Sigmoid colon (tissue), 7 donors: ENCODE results near the gene EEF2. TPM values are rescaled to one million over a fixed set of nuclear protein-coding genes. Genes with fewer than 3 reads are reported as not detected.

Experiments
- DNase-seq: peaks from one replicate; pipeline ENCODE4 v3.0.0-alpha.2; 2019
- H3K27ac ChIP-seq, 4 donors: fragments of 200-600 bp; sonication (generic); one replicate each; pipeline ENCODE4 v1.5.1; 2016 to 2019; ENCODE audit warnings: mild to moderate bottlenecking in 1 of 4
- H3K27me3 ChIP-seq, 3 donors: fragments of 200-600 bp; sonication (generic); one replicate each; pipeline ENCODE4 v1.5.1; 2019; ENCODE audit warnings: mild to moderate bottlenecking in 1 of 3
- H3K36me3 ChIP-seq, 4 donors: fragments of 200-600 bp; sonication (generic); one replicate each; pipeline ENCODE4 v1.5.1; 2016 to 2019
- H3K4me1 ChIP-seq, 4 donors: fragments of 200-600 bp; sonication (generic); one replicate each; pipeline ENCODE4 v1.5.1; 2017 to 2019
- H3K4me3 ChIP-seq, 4 donors: fragments of 200-600 bp; sonication (generic); one replicate each; pipeline ENCODE4 v1.5.1; 2017 to 2019; ENCODE audit warnings: mild to moderate bottlenecking in 2 of 4, moderate library complexity in 1 of 4
- H3K9me3 ChIP-seq, 4 donors: fragments of 200-600 bp in 3 of 4; sonication (generic) in 3 of 4; one replicate each; pipeline versions ENCODE4 v1.5.1 to v1.6.1; 2013 to 2019
- CTCF ChIP-seq, 4 experiments: fragments of 450-650 bp in 3 of 4; fragments of 200-600 bp in 1 of 4; IDR thresholded peaks; one replicate each; pipeline ENCODE4 v1.5.1; 2016 to 2019; ENCODE audit warnings: antibody characterized with exemption in 4 of 4, mild to moderate bottlenecking in 3 of 4, moderate library complexity in 2 of 4
- EP300 ChIP-seq, 4 donors: sonication (generic); formaldehyde crosslinking; IDR thresholded peaks; one replicate each; pipeline ENCODE4 v1.6.1; 2017; ENCODE audit warnings: antibody characterized with exemption in 4 of 4
- POLR2A ChIP-seq, 2 donors: fragments of 450-650 bp; IDR thresholded peaks; one replicate each; pipeline ENCODE4 v1.6.1; 2016; ENCODE audit warnings: antibody characterized with exemption in 2 of 2, mild to moderate bottlenecking in 2 of 2, moderate library complexity in 2 of 2
- POLR2AphosphoS5 ChIP-seq, 4 donors: sonication (generic); formaldehyde crosslinking; IDR thresholded peaks; one replicate each; pipeline ENCODE4 v1.6.1; 2017; ENCODE audit warnings: antibody characterized with exemption in 4 of 4
- WGBS, 2 donors: extraction: QIAGEN DNeasy Blood & Tissue Kit; methylation state at CpG; one replicate each; pipeline ENCODE4 v1.1.7; 2013; 5-methylcytosine and 5-hydroxymethylcytosine counted together
- intact Hi-C: fragments of 100-400 bp; cut with DNase I; formaldehyde crosslinking; loops from one replicate; pipeline ENCODE4 v1.15.1; 2023
- polyA plus RNA-seq, 3 donors: library from polyadenylated mRNA; stranded (reverse); fragments of 200-250 nt; gene quantifications; one replicate each; pipeline ENCODE4 v1.2.3, GENCODE V29; 2013
- total RNA-seq, 4 donors: library from RNA; depleted of rRNA; stranded (reverse); fragments of >200 nt; gene quantifications; one replicate each; pipeline ENCODE4 v1.1.0, GENCODE V29; 2016
- donor health status: healthy with polysubstance abuse.
- donor health status: Bipolar disorder and iron deficiency.
- donor health status: healthy.

EEF2 gene
- total and polyA plus RNA-seq, 7 donors = 906 to 2,448 (median 1,842) TPM

GRCh38 chr19:4016486-4016885, 31.2 kb upstream of the EEF2 start:
- WGBS, 2 donors = 90 to 91% methylated on average over 12 of the region's 12 CpGs
- Histone ChIP-seq H3K4me1 (peaks cover 0 to 85% (median 76%) of the 10 kb centered on the region in 4 donors), H3K9me3 (no peaks in the 10 kb centered on the region), H3K4me3 (peak overlapping the region in 1 of 4 donors; percentile 35), H3K27me3 (no peaks in the 10 kb centered on the region), H3K36me3 (peaks cover 7 to 28% (median 13%) of the 10 kb centered on the region in 4 donors), H3K27ac (peak overlapping the region; percentile 68 to 86 (median 84))
- no peak for TF ChIP-seq EP300 (IDR thresholded peaks at IDR 0.05)
- no peak for TF ChIP-seq POLR2AphosphoS5 (IDR thresholded peaks at IDR 0.05)
- no peak for TF ChIP-seq POLR2A (IDR thresholded peaks at IDR 0.05)
- TF ChIP-seq CTCF (IDR thresholded peaks at IDR 0.05) = no peak
- intact Hi-C loops = no loop called here
- no peak for DNase-seq

GRCh38 chr19:4015705-4016402, 30.6 kb upstream of the EEF2 start:
- H3K27ac ChIP-seq = peak overlapping the region; percentile 68 to 86 (median 84)
- TF ChIP-seq EP300 (IDR thresholded peaks at IDR 0.05) (no peak), CTCF (IDR thresholded peaks at IDR 0.05) (no peak), POLR2A (IDR thresholded peaks at IDR 0.05) (no peak), POLR2AphosphoS5 (IDR thresholded peaks at IDR 0.05) (peak in 3 of 4 donors; percentile 31 to 47 (median 45))
- H3K36me3 ChIP-seq = peaks cover 7 to 28% (median 13%) of the 10 kb centered on the region in 4 donors
- WGBS, 2 donors = 71 to 87% methylated on average over 37 of the region's 37 CpGs
- no peaks in the 10 kb centered on the region for H3K27me3 ChIP-seq
- no peaks in the 10 kb centered on the region for H3K9me3 ChIP-seq
- intact Hi-C loops = loop anchor here (2.0 kb wide), 1 partner anchor 41 kb away; no protein-coding TSS in a partner anchor
- DNase-seq = peak; percentile 82
- peak overlapping the region in 3 of 4 donors; percentile 6 to 35 (median 32) for H3K4me3 ChIP-seq
- peaks cover 0 to 91% (median 82%) of the 10 kb centered on the region in 4 donors for H3K4me1 ChIP-seq

GRCh38 chr19:4014541-4015491, 29.6 kb upstream of the EEF2 start:
- intact Hi-C loops = loop anchor here (2.0 kb wide), 1 partner anchor 42 kb away; no protein-coding TSS in a partner anchor
- 72 to 82% methylated on average over 25 of the region's 25 CpGs for WGBS, 2 donors
- peaks cover 7 to 28% (median 13%) of the 10 kb centered on the region in 4 donors for H3K36me3 ChIP-seq
- no peaks in the 10 kb centered on the region for H3K27me3 ChIP-seq
- H3K4me1 ChIP-seq = peaks cover 0 to 91% (median 90%) of the 10 kb centered on the region in 4 donors
- DNase-seq = peak; percentile 77
- H3K4me3 ChIP-seq = peak overlapping the region in 3 of 4 donors; percentile 6 to 35 (median 32)
- peak overlapping the region; percentile 68 to 86 (median 84) for H3K27ac ChIP-seq
- H3K9me3 ChIP-seq = no peaks in the 10 kb centered on the region
- TF ChIP-seq EP300 (IDR thresholded peaks at IDR 0.05) (no peak), CTCF (IDR thresholded peaks at IDR 0.05) (no peak), POLR2AphosphoS5 (IDR thresholded peaks at IDR 0.05) (peak in 1 of 4 donors; percentile 6), POLR2A (IDR thresholded peaks at IDR 0.05) (no peak)

GRCh38 chr19:4013886-4014540, 28.8 kb upstream of the EEF2 start:
- 94 to 95% methylated on average over 20 of the region's 20 CpGs for WGBS, 2 donors
- H3K4me3 ChIP-seq = no peak overlapping the region
- intact Hi-C loops = loop anchor here (2.0 kb wide), 1 partner anchor 43 kb away; no protein-coding TSS in a partner anchor
- peaks cover 7 to 28% (median 13%) of the 10 kb centered on the region in 4 donors for H3K36me3 ChIP-seq
- peaks cover 0 to 91% (median 90%) of the 10 kb centered on the region in 4 donors for H3K4me1 ChIP-seq
- H3K9me3 ChIP-seq = no peaks in the 10 kb centered on the region
- peak; percentile 66 for DNase-seq
- H3K27me3 ChIP-seq = no peaks in the 10 kb centered on the region
- TF ChIP-seq EP300 (IDR thresholded peaks at IDR 0.05) (no peak), POLR2AphosphoS5 (IDR thresholded peaks at IDR 0.05) (no peak), CTCF (IDR thresholded peaks at IDR 0.05) (no peak), POLR2A (IDR thresholded peaks at IDR 0.05) (no peak)
- peak overlapping the region; percentile 68 to 86 (median 84) for H3K27ac ChIP-seq
